Esophagus (tissue), 2 donors: ENCODE results near the gene GLT8D1. TPM values are rescaled to one million over a fixed set of nuclear protein-coding genes. Genes with fewer than 3 reads are reported as not detected.
A peak's percentile ranks its signal among the peaks of the same experiment; 100 is the strongest.

Source experiments
- H3K27ac ChIP-seq, 2 donors: one replicate each; pipeline ENCODE4 v1.5.1; 2013; ENCODE audit warnings: low read depth in 2 of 2, mild to moderate bottlenecking in 2 of 2, inconsistent platforms in 1 of 2, low read length in 1 of 2, moderate library complexity in 1 of 2
- H3K27me3 ChIP-seq, 2 donors: one replicate each; pipeline ENCODE4 v1.6.1; 2013; ENCODE audit warnings: low read length in 2 of 2, control low read depth in 1 of 2, mild to moderate bottlenecking in 1 of 2; ENCODE audit not compliant: insufficient read depth in 2 of 2, control insufficient read depth in 1 of 2
- H3K36me3 ChIP-seq, 2 donors: one replicate each; pipeline ENCODE4 v1.6.1; 2013; ENCODE audit warnings: low read length in 1 of 2; ENCODE audit not compliant: control insufficient read depth in 2 of 2, insufficient read depth in 2 of 2
- H3K4me1 ChIP-seq, 2 donors: one replicate each; pipeline ENCODE4 v1.6.1; 2013; ENCODE audit warnings: low read length in 1 of 2; ENCODE audit not compliant: control insufficient read depth in 2 of 2, insufficient read depth in 2 of 2
- H3K4me3 ChIP-seq, 2 donors: one replicate each; pipeline ENCODE4 v1.5.1; 2013; ENCODE audit warnings: low read length in 2 of 2, mild to moderate bottlenecking in 2 of 2, low read depth in 1 of 2, moderate library complexity in 1 of 2
- H3K9me3 ChIP-seq, 2 donors: one replicate each; pipeline ENCODE4 v1.6.1; 2013; ENCODE audit warnings: mild to moderate bottlenecking in 2 of 2, low read depth in 1 of 2, low read length in 1 of 2, moderate library complexity in 1 of 2; ENCODE audit not compliant: control insufficient read depth in 2 of 2, insufficient read depth in 1 of 2
- WGBS, 2 donors: extraction: QIAGEN DNeasy Blood & Tissue Kit; methylation state at CpG; one replicate each; pipeline ENCODE4 v1.1.7; 2013; 5-methylcytosine and 5-hydroxymethylcytosine counted together
- polyA plus RNA-seq, 2 donors: library from polyadenylated mRNA; stranded (reverse); fragments of 200-250 nt; gene quantifications; one replicate each; pipeline ENCODE4 v1.2.3, GENCODE V29; 2013
- donor health status: healthy with polysubstance abuse.
- donor health status: Bipolar disorder and iron deficiency.

Gene GLT8D1
- polyA plus RNA-seq, 2 donors, result 16.7 to 19.8 TPM

GRCh38 chr3:52696830-52697631 lies 8.6 kb downstream of the GLT8D1 start:
- WGBS, 2 donors, result 74 to 80% methylated on average over 2 of the region's 2 CpGs
- no peak overlapping the region for H3K27ac ChIP-seq
- H3K4me1 ChIP-seq, result no peaks in the 10 kb centered on the region
- peaks cover 13 to 25% of the 10 kb centered on the region in 2 donors for H3K36me3 ChIP-seq
- H3K27me3 ChIP-seq, result no peaks in the 10 kb centered on the region
- no peak overlapping the region for H3K4me3 ChIP-seq
- H3K9me3 ChIP-seq, result no peaks in the 10 kb centered on the region

GRCh38 chr3:52695798-52696671 lies 9.6 kb downstream of the GLT8D1 start:
- H3K27ac ChIP-seq, result no peak overlapping the region
- 75 to 84% methylated on average over 4 of the region's 4 CpGs for WGBS, 2 donors
- H3K27me3 ChIP-seq, result no peaks in the 10 kb centered on the region
- H3K4me1 ChIP-seq, result no peaks in the 10 kb centered on the region
- peaks cover 16 to 25% of the 10 kb centered on the region in 2 donors for H3K36me3 ChIP-seq
- no peak overlapping the region for H3K4me3 ChIP-seq
- no peaks in the 10 kb centered on the region for H3K9me3 ChIP-seq

GRCh38 chr3:52694528-52695189 lies 10.9 kb downstream of the GLT8D1 start:
- H3K4me3 ChIP-seq, result no peak overlapping the region
- H3K4me1 ChIP-seq, result no peaks in the 10 kb centered on the region
- no peak overlapping the region for H3K27ac ChIP-seq
- H3K27me3 ChIP-seq, result no peaks in the 10 kb centered on the region
- H3K9me3 ChIP-seq, result no peaks in the 10 kb centered on the region
- peaks cover 17 to 25% of the 10 kb centered on the region in 2 donors for H3K36me3 ChIP-seq
- 64 to 74% methylated on average over 7 of the region's 7 CpGs for WGBS, 2 donors

- Histone ChIP-seq H3K27ac (no peak overlapping the region), H3K4me3 (no peak overlapping the region), H3K9me3 (no peaks in the 10 kb centered on the region), H3K4me1 (no peaks in the 10 kb centered on the region), H3K27me3 (no peaks in the 10 kb centered on the region), H3K36me3 (peaks cover 25 to 27% of the 10 kb centered on the region in 2 donors)
Observed at GRCh38 chr3:52693071-52693470, 12.5 kb downstream of the GLT8D1 start.

- no peak overlapping the region for H3K4me3 ChIP-seq
- no peaks in the 10 kb centered on the region for H3K4me1 ChIP-seq
- WGBS, 2 donors, result 89 to 95% methylated on average over 2 of the region's 2 CpGs
- no peaks in the 10 kb centered on the region for H3K9me3 ChIP-seq
- H3K36me3 ChIP-seq, result peaks cover 17 to 30% of the 10 kb centered on the region in 2 donors
- no peak overlapping the region for H3K27ac ChIP-seq
- no peaks in the 10 kb centered on the region for H3K27me3 ChIP-seq
Observed at GRCh38 chr3:52690560-52690959, 15.0 kb downstream of the GLT8D1 start.

GRCh38 chr3:52689151-52689550 lies 16.4 kb downstream of the GLT8D1 start:
- Histone ChIP-seq H3K27ac (peak overlapping the region; percentile 72 to 85), H3K4me3 (no peak overlapping the region), H3K36me3 (peaks cover 12 to 24% of the 10 kb centered on the region in 2 donors), H3K4me1 (no peaks in the 10 kb centered on the region), H3K9me3 (no peaks in the 10 kb centered on the region), H3K27me3 (no peaks in the 10 kb centered on the region)
- 64 to 70% methylated on average over 3 of the region's 3 CpGs for WGBS, 2 donors

GRCh38 chr3:52688266-52688665 lies 17.3 kb downstream of the GLT8D1 start:
- peak overlapping the region; percentile 72 to 85 for H3K27ac ChIP-seq

GRCh38 chr3:52685709-52686691 lies 19.6 kb downstream of the GLT8D1 start, which contains the start of the genes GNL3 and PBRM1:
Gene GNL3 (plus strand): TSS chr3:52686032. CDS start chr3:52686093, 61 bp downstream.
Gene PBRM1 (minus strand): TSS chr3:52685913.
- no peaks in the 10 kb centered on the region for H3K27me3 ChIP-seq
- peak within 1 kb of the TSS; percentile 98 to 100 for H3K27ac ChIP-seq
- 1% methylated on average over 69 to 82 of the region's 82 CpGs for WGBS, 2 donors
- peak within 1 kb of the TSS; percentile 95 to 98 for H3K4me3 ChIP-seq
- no peaks in the 10 kb centered on the region for H3K4me1 ChIP-seq
- peaks cover 3 to 16% of the 10 kb centered on the region in 2 donors for H3K36me3 ChIP-seq
- H3K9me3 ChIP-seq, result no peaks in the 10 kb centered on the region

More at GRCh38 chr3:52688266-52688665, 17.3 kb downstream of the GLT8D1 start:
- Histone ChIP-seq H3K9me3 (no peaks in the 10 kb centered on the region), H3K4me1 (no peaks in the 10 kb centered on the region), H3K27me3 (no peaks in the 10 kb centered on the region), H3K36me3 (peaks cover 9 to 24% of the 10 kb centered on the region in 2 donors), H3K4me3 (peak overlapping the region in 1 of 2 donors; percentile 95)
- WGBS, 2 donors, result 54 to 59% methylated on average over 6 of the region's 6 CpGs
